ENCODE measurements around the gene FYB1. TPM values are rescaled to one million over a fixed set of nuclear protein-coding genes. Genes with fewer than 3 reads are reported as not detected.

Gene FYB1
- total RNA-seq, 1 donor from 2014 or later: 74.1 TPM

DNA sequence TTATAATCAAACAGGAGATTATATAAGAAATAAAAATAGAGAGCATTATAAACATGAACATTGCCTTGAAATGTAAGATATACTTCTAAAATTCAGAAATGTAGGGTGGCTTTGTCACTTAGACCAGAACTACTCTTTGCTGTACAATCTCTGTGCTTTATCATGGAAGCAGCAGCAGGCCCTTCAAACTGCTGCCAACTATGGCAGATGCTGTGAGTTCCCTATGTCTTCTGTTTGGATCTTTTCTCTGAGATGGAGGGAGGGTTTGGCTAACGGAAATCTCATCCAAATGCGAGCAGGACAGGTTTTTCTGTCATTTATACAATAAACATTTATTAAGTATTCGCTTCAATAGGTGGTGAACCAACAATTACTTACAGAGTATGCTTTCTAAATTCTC lies 110.4 kb downstream of the FYB1 start:
- Histone ChIP-seq H3K27ac (no peak overlapping the region), H3K4me1 (no peaks in the 10 kb centered on the region), H3K9me3 (no peaks in the 10 kb centered on the region), H3K36me3 (no peaks in the 10 kb centered on the region), H3K4me3 (no peak overlapping the region), H3K27me3 (no peaks in the 10 kb centered on the region)
- no peak for DNase-seq (ENCODE audit: low spot score in 2 of 2)
- intact Hi-C loops (cut with DNase I): no loop called here
- no peak for TF ChIP-seq CTCF (IDR thresholded peaks at IDR 0.05)

- no peak for DNase-seq (ENCODE audit: low spot score in 2 of 2)
- H3K36me3 ChIP-seq: no peaks in the 10 kb centered on the region
- intact Hi-C loops (cut with DNase I): no loop called here
- no peak overlapping the region for H3K4me3 ChIP-seq
- H3K27ac ChIP-seq: no peak overlapping the region
- no peaks in the 10 kb centered on the region for H3K4me1 ChIP-seq
- no peak for TF ChIP-seq CTCF (IDR thresholded peaks at IDR 0.05)
- no peaks in the 10 kb centered on the region for H3K27me3 ChIP-seq
- H3K9me3 ChIP-seq: no peaks in the 10 kb centered on the region
Observed at GRCh38 chr5:39107350-39107749, 112.0 kb downstream of the FYB1 start.

DNA sequence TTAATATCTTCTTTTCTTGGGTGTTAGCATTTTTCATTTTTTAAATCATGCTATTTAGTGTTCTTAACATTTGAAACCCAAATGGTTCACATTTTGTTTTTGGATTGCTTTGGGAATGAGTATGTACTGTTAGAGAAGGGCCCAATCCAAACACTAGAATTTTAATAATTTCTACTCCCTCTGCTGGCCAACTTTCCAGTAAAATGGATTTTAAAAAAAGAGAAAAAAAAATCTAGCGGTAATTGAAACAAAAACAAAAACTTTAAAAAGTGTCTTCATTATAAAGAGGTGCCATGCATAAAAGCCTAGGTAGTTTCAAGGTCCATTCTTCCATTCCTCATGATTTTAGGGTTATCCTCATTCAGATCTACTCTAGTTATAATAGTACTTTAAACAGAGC lies 113.0 kb downstream of the FYB1 start:
- TF ChIP-seq CTCF (IDR thresholded peaks at IDR 0.05): peak in 1 of 3 experiments; percentile 15
- H3K9me3 ChIP-seq: no peaks in the 10 kb centered on the region
- no peak for DNase-seq (ENCODE audit: low spot score in 2 of 2)
- H3K4me1 ChIP-seq: no peaks in the 10 kb centered on the region
- H3K36me3 ChIP-seq: no peaks in the 10 kb centered on the region
- H3K27ac ChIP-seq: no peak overlapping the region
- no peaks in the 10 kb centered on the region for H3K27me3 ChIP-seq
- no peak overlapping the region for H3K4me3 ChIP-seq
- intact Hi-C loops (cut with DNase I): no loop called here

- Histone ChIP-seq H3K27me3 (no peaks in the 10 kb centered on the region), H3K4me1 (no peaks in the 10 kb centered on the region), H3K36me3 (no peaks in the 10 kb centered on the region), H3K27ac (no peak overlapping the region), H3K9me3 (no peaks in the 10 kb centered on the region), H3K4me3 (no peak overlapping the region)
- TF ChIP-seq CTCF (IDR thresholded peaks at IDR 0.05): no peak
- DNase-seq (ENCODE audit: low spot score in 2 of 2): no peak
- intact Hi-C loops (cut with DNase I): no loop called here
Observed at GRCh38 chr5:39104221-39104620, 115.1 kb downstream of the FYB1 start.

DNA sequence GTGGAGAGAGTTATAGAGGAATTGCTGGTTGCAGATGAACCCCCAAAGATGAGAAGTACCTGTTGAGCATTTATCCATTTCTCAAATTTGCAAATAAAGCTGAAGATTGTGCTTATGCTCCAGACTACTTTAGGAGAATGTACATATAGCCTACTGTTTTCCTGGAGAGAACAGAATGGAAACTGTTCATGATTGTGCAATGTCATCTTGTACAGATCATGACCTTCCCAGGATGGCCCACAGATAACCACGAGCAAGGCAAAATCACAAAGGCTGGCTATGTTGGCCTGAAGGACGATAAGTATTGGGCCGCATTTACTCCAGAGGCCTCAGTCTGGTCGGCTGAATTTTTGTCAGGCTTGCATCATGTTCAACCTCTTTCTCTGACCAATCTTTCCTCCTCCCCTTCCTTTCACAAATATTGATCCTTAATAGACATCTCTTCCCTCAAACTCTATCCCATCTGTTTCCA lies 116.6 kb downstream of the FYB1 start:
- Histone ChIP-seq H3K4me1 (no peaks in the 10 kb centered on the region), H3K36me3 (no peaks in the 10 kb centered on the region), H3K27ac (no peak overlapping the region), H3K4me3 (no peak overlapping the region), H3K9me3 (no peaks in the 10 kb centered on the region), H3K27me3 (no peaks in the 10 kb centered on the region)
- intact Hi-C loops (cut with DNase I): no loop called here
- no peak for DNase-seq (ENCODE audit: low spot score in 2 of 2)
- no peak for TF ChIP-seq CTCF (IDR thresholded peaks at IDR 0.05)

GRCh38 chr5:39100851-39101396 lies 118.4 kb downstream of the FYB1 start:
- H3K36me3 ChIP-seq: no peaks in the 10 kb centered on the region
- no peak for TF ChIP-seq CTCF (IDR thresholded peaks at IDR 0.05)
- no peaks in the 10 kb centered on the region for H3K27me3 ChIP-seq
- no peaks in the 10 kb centered on the region for H3K4me1 ChIP-seq
- H3K4me3 ChIP-seq: no peak overlapping the region
- no peaks in the 10 kb centered on the region for H3K9me3 ChIP-seq
- DNase-seq (ENCODE audit: low spot score in 2 of 2): no peak
- no peak overlapping the region for H3K27ac ChIP-seq
- intact Hi-C loops (cut with DNase I): no loop called here
